GM18870 (cell line): ENCODE data around the gene WWOX.

Experiments
- ATAC-seq: cut with Tn5 transposase; IDR thresholded peaks from one replicate; pipeline ENCODE4 v1.9.1; 2021; ENCODE audit warnings: moderate library complexity; ENCODE audit not compliant: unreplicated experiment

WWOX gene

GRCh38 chr16:78256686-78257375 is 157.4 kb downstream of the WWOX start:
- no peak for ATAC-seq

- no peak for ATAC-seq
These were observed 157.9 kb downstream of the WWOX start for GRCh38 chr16:78257376-78257728.

- ATAC-seq, result no peak
These were observed 159.1 kb downstream of the WWOX start for GRCh38 chr16:78258375-78259065.

- ATAC-seq, result no peak
These were observed 160.4 kb downstream of the WWOX start for GRCh38 chr16:78259873-78260272.

GRCh38 chr16:78264642-78265041 is 165.2 kb downstream of the WWOX start:
- ATAC-seq, result no peak

- no peak for ATAC-seq
These were observed 169.8 kb downstream of the WWOX start for GRCh38 chr16:78269256-78269655.

GRCh38 chr16:78271981-78272380 is 172.5 kb downstream of the WWOX start:
- ATAC-seq, result no peak

- no peak for ATAC-seq
These were observed 175.3 kb downstream of the WWOX start for GRCh38 chr16:78274771-78275170.

GRCh38 chr16:78275420-78275819 is 176.0 kb downstream of the WWOX start:
- ATAC-seq, result no peak

GRCh38 chr16:78277321-78278055 is 178.0 kb downstream of the WWOX start:
- no peak for ATAC-seq

GRCh38 chr16:78278056-78278450 is 178.6 kb downstream of the WWOX start:
- no peak for ATAC-seq

- ATAC-seq, result no peak
These were observed 181.7 kb downstream of the WWOX start for GRCh38 chr16:78281115-78281514.

GRCh38 chr16:78283548-78284251 is 184.2 kb downstream of the WWOX start:
- no peak for ATAC-seq

- no peak for ATAC-seq
These were observed 184.9 kb downstream of the WWOX start for GRCh38 chr16:78284326-78284725.

GRCh38 chr16:78284957-78285434 is 185.5 kb downstream of the WWOX start:
- no peak for ATAC-seq

- no peak for ATAC-seq
These were observed 186.0 kb downstream of the WWOX start for GRCh38 chr16:78285437-78285922.

GRCh38 chr16:78286065-78286464 is 186.6 kb downstream of the WWOX start:
- ATAC-seq, result no peak

- ATAC-seq, result no peak
These were observed 189.4 kb downstream of the WWOX start for GRCh38 chr16:78288888-78289287.

- no peak for ATAC-seq
These were observed 189.9 kb downstream of the WWOX start for GRCh38 chr16:78289373-78289772.

GRCh38 chr16:78289844-78290277 is 190.4 kb downstream of the WWOX start:
- no peak for ATAC-seq

GRCh38 chr16:78290395-78290794 is 190.9 kb downstream of the WWOX start:
- no peak for ATAC-seq
